ENCODE results near the gene HNF1B. TPM values are rescaled to one million over a fixed set of nuclear protein-coding genes. Genes with fewer than 3 reads are reported as not detected.

Gene HNF1B
- total and polyA plus RNA-seq, 10 of the 15 experiments (the other 5 are each of a cell fraction or from before 2014, with no cell fraction given) = 0.51 to 12.7 (median 1.9) TPM

GRCh38 chr17:37732316-37732715, 12.5 kb downstream of the HNF1B start:
- no peak for ATAC-seq
- FAIRE-seq = no peak
- Histone ChIP-seq H2AFZ (ENCODE audit: control insufficient read depth, low read depth, low read length) (no peak overlapping the region), H3K79me2 (ENCODE audit: control insufficient read depth, insufficient read depth, low read length) (no peaks in the 10 kb centered on the region), H3K4me1 (ENCODE audit: control insufficient read depth, insufficient read depth, low read length) (no peaks in the 10 kb centered on the region), H3K27ac (ENCODE audit: control insufficient read depth, insufficient read depth) (no peak overlapping the region), H3K4me2 (ENCODE audit: control insufficient read depth, insufficient read depth) (no peak overlapping the region), H3K27me3 (replicated peaks in 1 of 2; ENCODE audit: control insufficient read depth in 2 of 2, insufficient read depth in 2 of 2, low read length in 1 of 2) (no peaks in the 10 kb centered on the region), H3K9ac (ENCODE audit: control insufficient read depth, insufficient read depth, low read length) (no peak overlapping the region), H3K36me3 (ENCODE audit: control insufficient read depth in 2 of 2, insufficient read depth in 2 of 2, low read length in 1 of 2) (peaks cover 0 to 20% of the 10 kb centered on the region in 2 experiments; a peak in 2 of 4 replicates), H3K4me3 (no peak overlapping the region), H4K20me1 (ENCODE audit: control insufficient read depth, insufficient read depth) (no peaks in the 10 kb centered on the region), H3K9me3 (replicated peaks; ENCODE audit: control insufficient read depth, insufficient read depth, low read length) (no peaks in the 10 kb centered on the region)
- ChIA-PET CTCF (no interaction called here), POLR2A (no interaction called here), RAD21 (ENCODE audit: unreplicated experiment) (no interaction called here), SMC1A (ENCODE audit: uncharacterized antibody, unreplicated experiment) (no interaction called here)
- 49% methylated on average over 4 of the region's 4 CpGs for whole genome bisulfite sequencing (ENCODE audit: insufficient coverage, insufficient replicate concordance, low lambda C conversion rate, missing lambda C conversion rate)
- no peak for TF ChIP-seq MTA3 (IDR thresholded peaks at IDR 0.05; ENCODE audit: borderline replicate concordance, low read length)
- TF ChIP-seq FOS (IDR thresholded peaks at IDR 0.05; ENCODE audit: borderline replicate concordance, extremely low read depth, insufficient read length) = no peak
- no peak for TF ChIP-seq RB1 (IDR thresholded peaks at IDR 0.05; ENCODE audit: borderline replicate concordance)
- TF ChIP-seq LARP7 (IDR thresholded peaks at IDR 0.05) = no peak
- no peak for TF ChIP-seq HDGF (IDR thresholded peaks at IDR 0.05)
- TF ChIP-seq RFX5 (IDR thresholded peaks at IDR 0.05; ENCODE audit: low read depth, low read length) = no peak
- no peak for TF ChIP-seq HDAC2 (IDR thresholded peaks at IDR 0.05)
- TF ChIP-seq BCLAF1 (IDR thresholded peaks at IDR 0.05) = no peak
- no peak for TF ChIP-seq SMC3 (IDR thresholded peaks at IDR 0.05; ENCODE audit: borderline replicate concordance, low read length)
- TF ChIP-seq BCL11A (IDR thresholded peaks at IDR 0.05; ENCODE audit: low read depth, low read length) = no peak
- no peak for TF ChIP-seq NR2F1 (conservative IDR thresholded peaks at IDR 0.05)
- no peak for TF ChIP-seq SMAD1 (IDR thresholded peaks at IDR 0.05; ENCODE audit: low read depth, partially characterized antibody)
- no peak for TF ChIP-seq ZSCAN29 (IDR thresholded peaks at IDR 0.05)
- no peak for TF ChIP-seq CREM (IDR thresholded peaks at IDR 0.05; ENCODE audit: low read depth)
- TF ChIP-seq NFYA (IDR thresholded peaks at IDR 0.05; ENCODE audit: borderline replicate concordance, low read depth, low read length) = no peak
- no peak for TF ChIP-seq TCF7 (IDR thresholded peaks at IDR 0.05; ENCODE audit: borderline replicate concordance)
- no peak for TF ChIP-seq SREBF2 (IDR thresholded peaks at IDR 0.05; ENCODE audit: low read length)
- no peak for TF ChIP-seq MAX (IDR thresholded peaks at IDR 0.05; ENCODE audit: low read depth, low read length)
- in situ Hi-C loops (cut with MboI) = loop anchor here (10.0 kb wide), 1 partner anchor 62 kb away; no protein-coding TSS in a partner anchor
- no TSS peak for BruUV-seq (replicated peaks)
- intact Hi-C loops (cut with micrococcal nuclease; ENCODE audit: unreplicated experiment) = no loop called here
- DNase-seq (ENCODE audit: low read depth, low spot score) = no peak
